HepG2 (cell line): ENCODE measurements around the gene SGF29. TPM values are rescaled to one million over a fixed set of nuclear protein-coding genes. Genes with fewer than 3 reads are reported as not detected.

ENCODE experiments used
- HOXD1 ChIP-seq: sonication (generic); formaldehyde crosslinking; IDR thresholded peaks from 2 replicates; pipeline ENCODE4 v1.5.0; 2020; ENCODE audit warnings: missing genetic modification reagents
- MED8 ChIP-seq: sonication (generic); formaldehyde crosslinking; IDR thresholded peaks from 2 replicates; pipeline ENCODE4 v1.8.1; 2023; ENCODE audit warnings: mild to moderate bottlenecking, missing genetic modification reagents; ENCODE audit not compliant: insufficient replicate concordance
- PATZ1 ChIP-seq: sonication (generic); formaldehyde crosslinking; IDR thresholded peaks from 2 replicates; pipeline ENCODE4 v1.4.0; 2020; ENCODE audit warnings: missing genetic modification reagents
- PITX1 ChIP-seq: sonication (generic); formaldehyde crosslinking; IDR thresholded peaks from 2 replicates; pipeline ENCODE4 v1.5.1; 2020; ENCODE audit warnings: mild to moderate bottlenecking, missing genetic modification reagents
- POLR2AphosphoS5 ChIP-seq: IDR thresholded peaks from 2 replicates; pipeline ENCODE4 v1.6.1; 2012; ENCODE audit warnings: low read depth, low read length
- ZNF18 ChIP-seq: sonication (generic); formaldehyde crosslinking; IDR thresholded peaks from 2 replicates; pipeline ENCODE4 v1.8.0; 2022; ENCODE audit warnings: mild to moderate bottlenecking, missing genetic modification reagents; ENCODE audit not compliant: insufficient replicate concordance
- ZNF432 ChIP-seq: sonication (generic); formaldehyde crosslinking; IDR thresholded peaks from 2 replicates; pipeline ENCODE4 v1.5.0; 2020; ENCODE audit warnings: missing genetic modification reagents, mild to moderate bottlenecking, borderline replicate concordance
- ZNF737 ChIP-seq: sonication (generic); formaldehyde crosslinking; IDR thresholded peaks from 2 replicates; pipeline ENCODE4 v1.5.0; 2020; ENCODE audit warnings: missing genetic modification reagents, mild to moderate bottlenecking, borderline replicate concordance
- ZNF740 ChIP-seq: sonication (generic); formaldehyde crosslinking; IDR thresholded peaks from 2 replicates; pipeline ENCODE4 v1.4.0; 2020; ENCODE audit warnings: missing genetic modification reagents
- ZNF749 ChIP-seq: sonication (generic); formaldehyde crosslinking; IDR thresholded peaks from 2 replicates; pipeline ENCODE4 v1.8.0; 2022; ENCODE audit warnings: mild to moderate bottlenecking, missing genetic modification reagents, moderate library complexity, borderline replicate concordance
- polyA plus RNA-seq, 8 experiments: library from polyadenylated mRNA; depleted of rRNA in 3 of 8; stranded (reverse) in 7 of 8; unstranded in 1 of 8; fragments of >200 nt; fragmentation: Illumina TruSeq in 4 of 8; extraction: Trizol in 4 of 8; gene quantifications; 2 replicates each; pipeline versions ENCODE4 v1.2.1 to v1.2.3, GENCODE V29; 2011 to 2016; ENCODE audit warnings: low read depth in 4 of 8, missing spikeins in 1 of 8, mixed read lengths in 1 of 8; ENCODE audit not compliant: insufficient read depth in 1 of 8
- total RNA-seq, 5 experiments: library from RNA; depleted of rRNA; stranded (reverse); fragments of >200 nt; fragmentation: Illumina TruSeq; extraction: Trizol; gene quantifications; 2 replicates each; pipeline ENCODE4 v1.2.3, GENCODE V29; 2016; ENCODE audit warnings: low read depth in 1 of 5
- TF ChIP-seq, protein P1 (sequence below): sonication (generic); formaldehyde crosslinking; IDR thresholded peaks from 2 replicates; pipeline ENCODE4 v1.5.0; 2020; ENCODE audit warnings: missing genetic modification reagents
- TF ChIP-seq, protein P2 (sequence below): sonication (generic); formaldehyde crosslinking; IDR thresholded peaks from 2 replicates; pipeline ENCODE4 v1.8.1; 2022; ENCODE audit warnings: low read depth, mild to moderate bottlenecking, missing genetic modification reagents
- TF ChIP-seq, protein P3 (sequence below): sonication (generic); formaldehyde crosslinking; IDR thresholded peaks from 2 replicates; pipeline ENCODE4 v1.5.0; 2020; ENCODE audit warnings: mild to moderate bottlenecking, missing genetic modification reagents

Gene SGF29
- total and polyA plus RNA-seq, 2 of the 13 experiments (the other 11 are each of a cell fraction or from before 2014, with no cell fraction given): 5.0 to 29.4 TPM

GRCh38 chr16:28526201-28527099 is 27.3 kb upstream of the SGF29 start (continued):
- TF ChIP-seq, protein P1, sequence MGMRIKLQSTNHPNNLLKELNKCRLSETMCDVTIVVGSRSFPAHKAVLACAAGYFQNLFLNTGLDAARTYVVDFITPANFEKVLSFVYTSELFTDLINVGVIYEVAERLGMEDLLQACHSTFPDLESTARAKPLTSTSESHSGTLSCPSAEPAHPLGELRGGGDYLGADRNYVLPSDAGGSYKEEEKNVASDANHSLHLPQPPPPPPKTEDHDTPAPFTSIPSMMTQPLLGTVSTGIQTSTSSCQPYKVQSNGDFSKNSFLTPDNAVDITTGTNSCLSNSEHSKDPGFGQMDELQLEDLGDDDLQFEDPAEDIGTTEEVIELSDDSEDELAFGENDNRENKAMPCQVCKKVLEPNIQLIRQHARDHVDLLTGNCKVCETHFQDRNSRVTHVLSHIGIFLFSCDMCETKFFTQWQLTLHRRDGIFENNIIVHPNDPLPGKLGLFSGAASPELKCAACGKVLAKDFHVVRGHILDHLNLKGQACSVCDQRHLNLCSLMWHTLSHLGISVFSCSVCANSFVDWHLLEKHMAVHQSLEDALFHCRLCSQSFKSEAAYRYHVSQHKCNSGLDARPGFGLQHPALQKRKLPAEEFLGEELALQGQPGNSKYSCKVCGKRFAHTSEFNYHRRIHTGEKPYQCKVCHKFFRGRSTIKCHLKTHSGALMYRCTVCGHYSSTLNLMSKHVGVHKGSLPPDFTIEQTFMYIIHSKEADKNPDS (CRISPR knock-in tag): peak; percentile 23; the same call in 1 of the 2 replicates
- TF ChIP-seq ZNF18 (CRISPR knock-in tag) (peak; percentile 99), ZNF432 (no peak), POLR2AphosphoS5 (0 out of 2 replicates have a peak, but pooled peaks have one; percentile 24), PATZ1 (CRISPR knock-in tag) (peak; percentile 97), PITX1 (peak; percentile 92), ZNF737 (CRISPR knock-in tag) (no peak), HOXD1 (CRISPR knock-in tag) (peak; percentile 63), MED8 (peak; percentile 68), ZNF749 (CRISPR knock-in tag) (no peak), ZNF740 (CRISPR knock-in tag) (peak; percentile 93; the same call in 1 of the 2 replicates)
- TF ChIP-seq, protein P2, sequence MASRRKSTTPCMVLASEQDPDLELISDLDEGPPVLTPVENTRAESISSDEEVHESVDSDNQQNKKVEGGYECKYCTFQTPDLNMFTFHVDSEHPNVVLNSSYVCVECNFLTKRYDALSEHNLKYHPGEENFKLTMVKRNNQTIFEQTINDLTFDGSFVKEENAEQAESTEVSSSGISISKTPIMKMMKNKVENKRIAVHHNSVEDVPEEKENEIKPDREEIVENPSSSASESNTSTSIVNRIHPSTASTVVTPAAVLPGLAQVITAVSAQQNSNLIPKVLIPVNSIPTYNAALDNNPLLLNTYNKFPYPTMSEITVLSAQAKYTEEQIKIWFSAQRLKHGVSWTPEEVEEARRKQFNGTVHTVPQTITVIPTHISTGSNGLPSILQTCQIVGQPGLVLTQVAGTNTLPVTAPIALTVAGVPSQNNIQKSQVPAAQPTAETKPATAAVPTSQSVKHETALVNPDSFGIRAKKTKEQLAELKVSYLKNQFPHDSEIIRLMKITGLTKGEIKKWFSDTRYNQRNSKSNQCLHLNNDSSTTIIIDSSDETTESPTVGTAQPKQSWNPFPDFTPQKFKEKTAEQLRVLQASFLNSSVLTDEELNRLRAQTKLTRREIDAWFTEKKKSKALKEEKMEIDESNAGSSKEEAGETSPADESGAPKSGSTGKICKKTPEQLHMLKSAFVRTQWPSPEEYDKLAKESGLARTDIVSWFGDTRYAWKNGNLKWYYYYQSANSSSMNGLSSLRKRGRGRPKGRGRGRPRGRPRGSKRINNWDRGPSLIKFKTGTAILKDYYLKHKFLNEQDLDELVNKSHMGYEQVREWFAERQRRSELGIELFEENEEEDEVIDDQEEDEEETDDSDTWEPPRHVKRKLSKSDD (CRISPR knock-in tag): no peak; the same call in 1 of the 2 replicates
- TF ChIP-seq, protein P3, sequence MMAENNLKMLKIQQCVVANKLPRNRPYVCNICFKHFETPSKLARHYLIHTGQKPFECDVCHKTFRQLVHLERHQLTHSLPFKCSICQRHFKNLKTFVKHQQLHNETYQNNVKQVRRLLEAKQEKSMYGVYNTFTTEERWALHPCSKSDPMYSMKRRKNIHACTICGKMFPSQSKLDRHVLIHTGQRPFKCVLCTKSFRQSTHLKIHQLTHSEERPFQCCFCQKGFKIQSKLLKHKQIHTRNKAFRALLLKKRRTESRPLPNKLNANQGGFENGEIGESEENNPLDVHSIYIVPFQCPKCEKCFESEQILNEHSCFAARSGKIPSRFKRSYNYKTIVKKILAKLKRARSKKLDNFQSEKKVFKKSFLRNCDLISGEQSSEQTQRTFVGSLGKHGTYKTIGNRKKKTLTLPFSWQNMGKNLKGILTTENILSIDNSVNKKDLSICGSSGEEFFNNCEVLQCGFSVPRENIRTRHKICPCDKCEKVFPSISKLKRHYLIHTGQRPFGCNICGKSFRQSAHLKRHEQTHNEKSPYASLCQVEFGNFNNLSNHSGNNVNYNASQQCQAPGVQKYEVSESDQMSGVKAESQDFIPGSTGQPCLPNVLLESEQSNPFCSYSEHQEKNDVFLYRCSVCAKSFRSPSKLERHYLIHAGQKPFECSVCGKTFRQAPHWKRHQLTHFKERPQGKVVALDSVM: peak; percentile 100
